Glutamatergic neuron (in vitro differentiated cells): ENCODE results near the gene ADRA2C. TPM values are rescaled to one million over a fixed set of nuclear protein-coding genes. Genes with fewer than 3 reads are reported as not detected.

Experiments
- DNase-seq: peaks from one replicate; pipeline ENCODE4 v3.0.0; 2022
- H3K27ac Mint-ChIP-seq: one replicate; pipeline ENCODE4 v1.8.0; 2020; ENCODE audit warnings: mild to moderate bottlenecking, mixed read lengths, inconsistent platforms; ENCODE audit not compliant: unreplicated experiment
- H3K27me3 Mint-ChIP-seq: one replicate; pipeline ENCODE4 v1.8.0; 2020; ENCODE audit warnings: mild to moderate bottlenecking, moderate library complexity, mixed read lengths, inconsistent platforms; ENCODE audit not compliant: unreplicated experiment
- H3K36me3 Mint-ChIP-seq: one replicate; pipeline ENCODE4 v1.8.0; 2020; ENCODE audit warnings: mild to moderate bottlenecking, mixed read lengths, inconsistent platforms; ENCODE audit not compliant: unreplicated experiment
- H3K4me1 Mint-ChIP-seq: one replicate; pipeline ENCODE4 v1.8.0; 2020; ENCODE audit warnings: mild to moderate bottlenecking, low read depth, mixed read lengths, inconsistent platforms; ENCODE audit not compliant: unreplicated experiment
- H3K4me3 Mint-ChIP-seq: one replicate; pipeline ENCODE4 v1.8.0; 2020; ENCODE audit warnings: mild to moderate bottlenecking, mixed read lengths, inconsistent platforms; ENCODE audit not compliant: unreplicated experiment
- H3K9me3 Mint-ChIP-seq: one replicate; pipeline ENCODE4 v1.8.0; 2020; ENCODE audit warnings: mild to moderate bottlenecking, moderate library complexity, mixed read lengths, inconsistent platforms; ENCODE audit not compliant: unreplicated experiment
- CTCF ChIP-seq: fragments of 200-600 bp; sonication (generic); IDR thresholded peaks from one replicate; pipeline ENCODE4 v1.5.0; 2021; ENCODE audit not compliant: partially characterized antibody, unreplicated experiment
- total RNA-seq: library from RNA; stranded (reverse); fragmentation: NEBNext Ultra II Directional; extraction: Animal tissue kit (Norgen Biotek cat#: 25700); gene quantifications from one replicate; pipeline ENCODE4 v1.2.1, GENCODE V29; 2021; ENCODE audit not compliant: unreplicated experiment

Gene ADRA2C
- total RNA-seq, 1 donor from 2014 or later = 4.8 TPM

GRCh38 chr4:3775576-3775975, 9.4 kb downstream of the ADRA2C start:
- no peak overlapping the region for H3K27ac Mint-ChIP-seq

GRCh38 chr4:3776166-3777032, 10.2 kb downstream of the ADRA2C start:
- TF ChIP-seq CTCF = no peak
- no peak overlapping the region for H3K4me3 Mint-ChIP-seq
- no peaks in the 10 kb centered on the region for H3K36me3 Mint-ChIP-seq
- H3K9me3 Mint-ChIP-seq = peaks cover 9% of the 10 kb centered on the region
- DNase-seq = no peak
- H3K4me1 Mint-ChIP-seq = peaks cover 11% of the 10 kb centered on the region
- no peak overlapping the region for H3K27ac Mint-ChIP-seq
- H3K27me3 Mint-ChIP-seq = peaks cover 3% of the 10 kb centered on the region

More at GRCh38 chr4:3775576-3775975, 9.4 kb downstream of the ADRA2C start:
- Mint-ChIP-seq H3K27me3 (peaks cover 5% of the 10 kb centered on the region), H3K4me3 (no peak overlapping the region), H3K9me3 (peaks cover 7% of the 10 kb centered on the region), H3K36me3 (no peaks in the 10 kb centered on the region), H3K4me1 (peaks cover 15% of the 10 kb centered on the region)
- no peak for TF ChIP-seq CTCF
- DNase-seq = no peak

- Mint-ChIP-seq H3K36me3 (no peaks in the 10 kb centered on the region), H3K27me3 (peaks cover 3% of the 10 kb centered on the region), H3K4me3 (no peak overlapping the region), H3K27ac (no peak overlapping the region), H3K9me3 (peaks cover 9% of the 10 kb centered on the region), H3K4me1 (peaks cover 9% of the 10 kb centered on the region)
- no peak for DNase-seq
- TF ChIP-seq CTCF = no peak
Measured at GRCh38 chr4:3777033-3777390, 10.8 kb downstream of the ADRA2C start.

- TF ChIP-seq CTCF = no peak
- Mint-ChIP-seq H3K27ac (no peak overlapping the region), H3K27me3 (peaks cover 3% of the 10 kb centered on the region), H3K36me3 (no peaks in the 10 kb centered on the region), H3K4me3 (no peak overlapping the region), H3K9me3 (peaks cover 9% of the 10 kb centered on the region), H3K4me1 (peaks cover 9% of the 10 kb centered on the region)
- DNase-seq = no peak
Measured at GRCh38 chr4:3777669-3778068, 11.5 kb downstream of the ADRA2C start.

GRCh38 chr4:3779509-3779908, 13.3 kb downstream of the ADRA2C start:
- Mint-ChIP-seq H3K36me3 (no peaks in the 10 kb centered on the region), H3K27me3 (peaks cover 1% of the 10 kb centered on the region), H3K4me3 (no peak overlapping the region), H3K4me1 (peaks cover 7% of the 10 kb centered on the region), H3K27ac (no peak overlapping the region), H3K9me3 (peaks cover 8% of the 10 kb centered on the region)
- no peak for DNase-seq
- TF ChIP-seq CTCF = no peak
